ENCODE measurements around the gene ITGB3BP. TPM values are rescaled to one million over a fixed set of nuclear protein-coding genes. Genes with fewer than 3 reads are reported as not detected.

Gene ITGB3BP
- total RNA-seq, 2 experiments from 2014 or later, result 8.3 to 9.3 TPM

DNA sequence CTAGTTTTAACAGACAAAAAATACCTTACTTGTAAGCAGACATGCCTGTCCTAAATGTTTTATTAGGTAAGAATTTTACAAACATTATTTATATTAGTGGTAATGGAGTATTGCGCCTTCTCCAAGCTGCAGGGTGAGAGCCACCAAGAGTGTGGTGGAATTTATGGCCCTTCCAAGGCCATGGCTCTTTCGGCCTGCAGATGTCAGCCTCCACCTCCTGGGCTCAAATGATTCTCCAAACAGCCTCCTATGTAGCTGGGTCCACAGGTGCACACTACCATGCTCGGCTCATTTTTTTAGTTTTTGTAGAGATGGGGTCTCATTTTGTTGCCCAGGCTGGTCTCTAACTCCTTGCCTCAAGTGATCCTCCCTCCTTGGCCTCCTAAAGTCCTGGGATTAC is 56.3 kb downstream of the ITGB3BP start:
- no peak for DNase-seq
- no peak overlapping the region for H3K27ac Mint-ChIP-seq
- ChIA-PET POLR2A (interaction anchor here (0.6 kb wide), 1 partner anchor 71 kb away, joined by 3 read pairs; no protein-coding TSS in a partner anchor), CTCF (no interaction called here)
- no peak overlapping the region for H3K27ac ChIP-seq (ENCODE audit: low read depth in 1 of 2, low read length in 2 of 2)
- TF ChIP-seq, protein P1, sequence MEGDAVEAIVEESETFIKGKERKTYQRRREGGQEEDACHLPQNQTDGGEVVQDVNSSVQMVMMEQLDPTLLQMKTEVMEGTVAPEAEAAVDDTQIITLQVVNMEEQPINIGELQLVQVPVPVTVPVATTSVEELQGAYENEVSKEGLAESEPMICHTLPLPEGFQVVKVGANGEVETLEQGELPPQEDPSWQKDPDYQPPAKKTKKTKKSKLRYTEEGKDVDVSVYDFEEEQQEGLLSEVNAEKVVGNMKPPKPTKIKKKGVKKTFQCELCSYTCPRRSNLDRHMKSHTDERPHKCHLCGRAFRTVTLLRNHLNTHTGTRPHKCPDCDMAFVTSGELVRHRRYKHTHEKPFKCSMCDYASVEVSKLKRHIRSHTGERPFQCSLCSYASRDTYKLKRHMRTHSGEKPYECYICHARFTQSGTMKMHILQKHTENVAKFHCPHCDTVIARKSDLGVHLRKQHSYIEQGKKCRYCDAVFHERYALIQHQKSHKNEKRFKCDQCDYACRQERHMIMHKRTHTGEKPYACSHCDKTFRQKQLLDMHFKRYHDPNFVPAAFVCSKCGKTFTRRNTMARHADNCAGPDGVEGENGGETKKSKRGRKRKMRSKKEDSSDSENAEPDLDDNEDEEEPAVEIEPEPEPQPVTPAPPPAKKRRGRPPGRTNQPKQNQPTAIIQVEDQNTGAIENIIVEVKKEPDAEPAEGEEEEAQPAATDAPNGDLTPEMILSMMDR (IDR thresholded peaks at IDR 0.05), result no peak
- no peaks in the 10 kb centered on the region for H3K27me3 Mint-ChIP-seq
- ATAC-seq (ENCODE audit: poor library complexity), result no peak
- peaks cover 2 to 11% of the 10 kb centered on the region in 2 experiments for H3K9me3 ChIP-seq (ENCODE audit: control insufficient read depth in 1 of 2, insufficient read depth in 1 of 2, low read length in 2 of 2)
- no peaks in the 10 kb centered on the region for H3K4me1 ChIP-seq (ENCODE audit: insufficient read depth, low read length)
- peaks cover 7% of the 10 kb centered on the region for H3K9me3 Mint-ChIP-seq
- H3K36me3 Mint-ChIP-seq (ENCODE audit: low read depth), result peaks cover 13% of the 10 kb centered on the region
- intact Hi-C loops (cut with DNase I, micrococcal nuclease), result no loop called here
- H3K27me3 ChIP-seq (ENCODE audit: control insufficient read depth in 1 of 2, insufficient read depth in 2 of 2, low read length in 2 of 2), result no peaks in the 10 kb centered on the region
- H3K36me3 ChIP-seq (ENCODE audit: insufficient read depth, low read length), result no peaks in the 10 kb centered on the region
- H3K4me3 ChIP-seq (ENCODE audit: low read length), result no peak overlapping the region
- no peaks in the 10 kb centered on the region for H3K4me1 Mint-ChIP-seq (ENCODE audit: low read depth)
- H3K4me3 Mint-ChIP-seq, result no peak overlapping the region

DNA sequence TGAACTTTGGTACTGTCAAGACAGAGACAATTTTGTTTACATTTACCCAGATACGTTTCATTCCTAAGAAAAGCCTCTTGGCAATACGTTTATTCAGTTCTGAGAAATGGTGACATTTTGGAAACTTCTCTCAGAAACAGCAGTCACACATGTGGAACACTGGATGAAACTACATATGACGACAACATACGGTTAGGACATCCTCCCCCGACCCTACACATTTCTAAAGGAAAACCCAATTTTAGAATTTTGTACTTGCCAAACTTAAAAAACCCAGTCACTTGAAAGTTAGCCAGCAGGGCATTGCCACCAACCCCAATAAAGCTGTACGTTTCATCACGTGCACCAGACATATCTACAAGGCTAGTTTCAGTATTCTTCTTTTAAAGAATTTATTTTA is 56.8 kb downstream of the ITGB3BP start:
- Mint-ChIP-seq H3K36me3 (ENCODE audit: low read depth) (peaks cover 18% of the 10 kb centered on the region), H3K27ac (no peak overlapping the region), H3K9me3 (peaks cover 7% of the 10 kb centered on the region), H3K4me3 (no peak overlapping the region), H3K4me1 (ENCODE audit: low read depth) (no peaks in the 10 kb centered on the region), H3K27me3 (no peaks in the 10 kb centered on the region)
- Histone ChIP-seq H3K9me3 (ENCODE audit: control insufficient read depth in 1 of 2, insufficient read depth in 1 of 2, low read length in 2 of 2) (peaks cover 5% of the 10 kb centered on the region in 2 experiments), H3K4me3 (ENCODE audit: low read length) (no peak overlapping the region), H3K4me1 (ENCODE audit: insufficient read depth, low read length) (no peaks in the 10 kb centered on the region), H3K27ac (ENCODE audit: low read depth in 1 of 2, low read length in 2 of 2) (no peak overlapping the region), H3K27me3 (ENCODE audit: control insufficient read depth in 1 of 2, insufficient read depth in 2 of 2, low read length in 2 of 2) (no peaks in the 10 kb centered on the region), H3K36me3 (ENCODE audit: insufficient read depth, low read length) (no peaks in the 10 kb centered on the region)
- ChIA-PET POLR2A (interaction anchor here (0.6 kb wide), 1 partner anchor 72 kb away, joined by 3 read pairs; no protein-coding TSS in a partner anchor), CTCF (no interaction called here)
- ATAC-seq (ENCODE audit: poor library complexity) (no peak), DNase-seq (no peak)
- intact Hi-C loops (cut with DNase I, micrococcal nuclease), result no loop called here
- TF ChIP-seq, protein P1 (IDR thresholded peaks at IDR 0.05), result no peak

DNA sequence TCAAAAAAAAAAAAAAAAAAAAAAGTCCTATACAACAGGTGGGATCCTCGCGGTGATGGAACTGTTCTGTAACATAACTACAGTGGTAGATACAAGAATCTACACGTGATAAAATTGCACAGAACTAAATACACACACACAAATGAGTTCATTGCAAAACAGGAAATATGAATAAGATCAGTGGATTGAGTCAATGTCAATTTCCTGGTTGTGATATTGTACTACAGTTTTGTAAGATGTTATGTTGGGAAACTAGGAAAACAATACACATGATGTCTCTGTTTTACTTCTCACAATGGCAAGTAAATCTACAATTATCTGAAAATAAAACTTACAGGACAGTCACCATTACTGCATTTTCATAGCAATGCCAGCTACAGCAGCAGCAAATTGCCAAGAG is 59.8 kb downstream of the ITGB3BP start:
- TF ChIP-seq, protein P1 (IDR thresholded peaks at IDR 0.05), result no peak
- CTCF ChIA-PET, result no interaction called here
- H3K9me3 ChIP-seq (ENCODE audit: control insufficient read depth in 1 of 2, insufficient read depth in 1 of 2, low read length in 2 of 2), result peaks cover 0 to 5% of the 10 kb centered on the region in 2 experiments
- Mint-ChIP-seq H3K4me3 (no peak overlapping the region), H3K27ac (no peak overlapping the region), H3K4me1 (ENCODE audit: low read depth) (no peaks in the 10 kb centered on the region), H3K36me3 (ENCODE audit: low read depth) (peaks cover 23% of the 10 kb centered on the region), H3K9me3 (peaks cover 7% of the 10 kb centered on the region), H3K27me3 (no peaks in the 10 kb centered on the region)
- DNase-seq (peak in 2 of 14 experiments; percentile 18 to 29), ATAC-seq (ENCODE audit: poor library complexity) (no peak)
- POLR2A ChIA-PET, result no interaction called here
- no peaks in the 10 kb centered on the region for H3K4me1 ChIP-seq (ENCODE audit: insufficient read depth, low read length)
- no peaks in the 10 kb centered on the region for H3K36me3 ChIP-seq (ENCODE audit: insufficient read depth, low read length)
- no peak overlapping the region for H3K4me3 ChIP-seq (ENCODE audit: low read length)
- H3K27me3 ChIP-seq (ENCODE audit: control insufficient read depth in 1 of 2, insufficient read depth in 2 of 2, low read length in 2 of 2), result no peaks in the 10 kb centered on the region
- no peak overlapping the region for H3K27ac ChIP-seq (ENCODE audit: low read depth in 1 of 2, low read length in 2 of 2)
- intact Hi-C loops (cut with DNase I, micrococcal nuclease), result no loop called here
